GM21717 (cell line): Measurements from ENCODE around the gene NEURL1B.

Experiments
- ATAC-seq: cut with Tn5 transposase; IDR thresholded peaks from one replicate; pipeline ENCODE4 v1.9.1; 2021; ENCODE audit warnings: mild to moderate bottlenecking, moderate library complexity; ENCODE audit not compliant: unreplicated experiment

The NEURL1B gene

DNA sequence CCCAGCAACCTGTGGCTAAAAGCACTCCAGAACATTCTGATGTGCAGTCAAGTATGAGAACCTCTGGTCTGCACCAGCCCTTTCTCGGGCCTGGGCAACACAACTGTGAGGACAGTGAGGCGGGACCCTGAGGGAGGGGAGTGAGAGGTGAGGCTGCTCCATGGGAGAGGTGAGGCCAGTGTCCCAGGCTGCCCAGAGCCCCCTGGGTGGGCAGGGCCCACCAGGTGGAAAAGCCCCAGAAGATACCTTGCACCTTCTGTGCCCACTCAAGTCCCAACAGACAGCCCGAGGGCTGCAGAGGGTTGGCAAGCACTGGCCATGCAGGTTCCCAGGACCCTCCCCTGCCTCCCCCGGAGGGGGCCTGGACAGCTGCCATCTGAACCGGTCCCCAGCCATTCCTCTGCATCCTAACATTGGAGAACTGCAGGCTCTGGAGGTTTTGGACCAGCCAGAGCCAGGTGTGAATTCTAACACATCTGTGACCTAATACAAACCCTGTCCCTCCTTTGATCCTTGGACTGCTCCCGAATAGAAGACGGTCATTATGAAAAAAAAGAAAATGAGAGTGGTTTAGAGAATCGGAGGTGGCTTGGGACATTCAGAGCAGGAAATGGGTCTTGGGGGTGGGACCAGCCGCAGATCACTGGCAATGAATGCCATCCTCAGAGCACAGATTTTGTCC lies 72.9 kb downstream of the NEURL1B start:
- no peak for ATAC-seq

DNA sequence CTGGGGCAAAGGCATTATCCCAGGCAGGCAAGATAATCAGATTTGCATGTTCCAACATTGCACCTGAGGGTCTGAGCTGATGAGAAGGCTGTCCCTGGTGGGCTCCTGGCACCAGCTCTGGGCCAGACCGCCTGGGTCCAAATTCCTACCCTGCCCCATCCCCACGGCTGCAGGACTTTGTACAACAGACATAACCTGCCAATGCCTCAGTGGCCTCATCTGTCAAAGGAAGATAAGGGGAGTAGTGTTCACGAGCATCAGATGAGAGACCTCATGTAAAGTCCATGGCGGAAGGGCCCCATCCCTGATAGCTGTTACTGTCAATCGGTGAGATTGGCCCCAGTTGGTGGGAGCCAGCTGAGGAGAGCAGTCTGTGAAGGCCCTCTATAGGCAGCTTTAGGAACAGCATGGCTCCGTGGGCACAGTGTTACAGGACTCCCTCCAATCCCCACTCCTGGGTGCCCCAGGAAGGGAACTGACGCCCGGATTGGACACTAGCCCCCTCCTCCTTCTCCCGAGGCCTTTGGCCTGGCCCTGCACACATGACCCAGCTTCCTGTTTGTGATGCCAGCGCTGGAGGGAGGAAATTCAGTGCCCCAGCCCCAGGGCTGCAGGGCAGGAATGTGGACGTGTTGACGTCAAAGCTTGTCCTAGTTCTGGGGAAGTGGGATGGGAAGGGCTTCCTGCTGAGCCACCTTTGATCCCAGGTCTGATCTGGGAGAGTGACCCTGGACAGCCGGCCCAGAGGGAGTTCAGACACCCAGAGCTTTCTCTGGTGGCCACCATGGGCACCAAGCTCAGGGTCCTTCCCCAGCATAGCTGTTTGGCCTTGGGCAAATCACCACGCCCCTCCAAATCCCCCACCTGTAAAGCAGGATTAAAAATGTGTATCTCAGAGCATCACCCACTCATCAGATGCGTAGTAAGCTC lies 73.7 kb downstream of the NEURL1B start:
- ATAC-seq: peak; percentile 78

DNA sequence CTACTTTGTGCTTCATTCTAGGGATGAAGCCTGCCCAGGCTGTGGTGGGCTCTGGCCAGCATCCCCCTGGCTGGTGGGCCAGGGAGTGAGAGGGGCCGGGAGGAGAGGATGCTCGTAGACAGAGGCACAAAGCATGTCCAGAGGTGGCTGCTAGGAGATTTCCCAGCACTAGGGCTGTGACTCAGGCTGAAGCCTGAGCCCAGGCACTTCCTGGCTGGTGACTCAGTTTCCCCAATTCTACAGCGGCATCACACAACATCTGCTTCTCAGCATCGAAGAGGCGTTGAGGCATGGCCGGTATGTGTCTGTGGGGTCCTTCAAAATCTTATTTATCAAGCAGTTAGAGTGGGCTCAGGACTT lies 74.3 kb downstream of the NEURL1B start:
- ATAC-seq: no peak

DNA sequence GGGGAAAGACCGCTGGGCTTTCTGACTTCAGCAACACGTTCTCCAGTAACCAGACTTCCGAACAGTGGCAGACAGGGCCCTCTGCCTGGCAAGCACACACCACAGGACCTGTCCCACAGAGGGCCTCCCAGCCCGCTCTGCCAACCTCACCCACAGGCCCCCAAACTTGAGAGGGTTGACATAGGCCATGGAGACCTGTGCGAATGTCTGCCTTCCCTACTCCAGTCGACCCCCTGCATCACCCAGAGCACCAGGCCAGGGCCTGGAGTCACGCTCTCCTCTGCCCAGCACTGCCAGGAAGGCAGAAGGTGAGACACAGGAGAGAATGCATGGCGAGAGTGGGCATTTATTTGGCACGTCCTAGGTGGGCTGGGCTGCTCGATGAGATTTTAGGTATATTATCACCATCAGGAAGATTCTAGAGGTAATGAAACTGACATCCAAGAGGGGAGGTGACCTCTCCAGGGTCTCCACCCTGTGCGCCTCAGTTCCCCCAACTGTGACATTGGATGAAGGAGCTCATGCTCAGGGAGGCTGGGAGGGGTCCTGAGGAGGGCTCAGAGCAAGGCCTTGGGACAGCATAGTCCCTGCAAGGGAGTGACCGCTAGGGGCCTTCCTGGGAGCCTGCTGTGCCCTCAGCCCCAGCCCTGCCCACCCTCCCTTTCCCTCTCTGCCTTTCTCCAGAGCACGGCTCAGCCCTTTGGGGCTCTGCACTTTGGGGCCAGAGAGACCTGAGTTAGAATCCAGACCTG lies 75.0 kb downstream of the NEURL1B start:
- no peak for ATAC-seq

DNA sequence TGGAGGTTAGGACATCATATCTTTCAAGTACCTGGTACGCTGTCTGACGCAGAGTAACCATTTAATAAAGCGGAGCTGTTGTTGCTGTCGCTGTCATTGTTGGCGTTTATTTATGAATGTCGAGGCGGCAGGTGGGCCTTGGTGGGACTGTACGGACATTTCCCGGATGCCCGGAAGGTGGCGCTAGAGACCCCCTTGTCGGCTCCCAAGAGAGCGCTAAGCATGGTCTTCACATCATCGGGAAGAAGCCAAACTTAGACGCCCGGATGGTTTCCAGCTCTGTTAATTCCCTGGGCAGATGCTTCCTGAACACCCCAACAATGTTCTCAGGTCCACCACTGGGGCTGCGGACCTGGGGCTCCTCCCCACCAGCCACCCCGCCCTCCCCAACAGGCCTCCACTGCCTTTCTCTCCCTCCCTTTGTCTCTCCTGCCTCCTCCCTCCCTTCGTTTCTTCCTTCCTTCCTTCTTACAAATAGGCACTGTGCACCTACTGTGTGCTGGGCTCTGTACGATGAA lies 75.8 kb downstream of the NEURL1B start:
- ATAC-seq: no peak

DNA sequence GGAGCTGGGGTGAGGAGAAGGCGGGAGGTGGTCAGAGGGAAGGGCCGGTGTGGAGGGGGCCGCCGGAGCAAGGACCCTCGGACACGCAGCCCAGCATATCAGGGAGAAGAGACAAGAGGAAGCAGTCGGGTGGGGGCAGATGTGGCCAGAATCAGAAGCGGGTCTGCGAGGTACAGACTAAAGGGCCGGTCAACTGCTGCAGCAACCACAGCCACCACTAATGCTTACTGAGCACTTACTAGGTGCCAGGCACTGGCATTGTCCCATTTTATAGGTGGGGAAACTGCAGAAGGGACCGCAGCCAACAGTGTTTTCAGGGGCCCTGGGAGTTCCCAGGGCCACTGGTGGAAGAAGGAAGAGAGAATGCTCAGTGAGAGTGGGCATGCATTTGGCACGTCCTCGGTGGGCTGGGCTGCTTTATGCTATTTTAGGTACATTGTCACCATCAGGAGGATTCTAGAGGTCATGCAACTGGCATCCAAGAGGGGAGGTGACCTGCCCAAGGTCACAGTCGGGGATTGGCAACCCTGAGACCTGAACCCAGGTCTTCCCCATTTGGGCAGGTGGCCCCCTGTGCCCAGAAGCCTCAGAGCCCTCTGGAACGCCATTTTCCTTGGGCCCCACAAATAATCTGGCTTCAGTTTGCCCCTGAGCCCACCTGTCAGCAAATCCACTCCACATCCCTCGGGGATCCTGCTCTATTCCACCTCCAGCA lies 76.6 kb downstream of the NEURL1B start:
- ATAC-seq: no peak

DNA sequence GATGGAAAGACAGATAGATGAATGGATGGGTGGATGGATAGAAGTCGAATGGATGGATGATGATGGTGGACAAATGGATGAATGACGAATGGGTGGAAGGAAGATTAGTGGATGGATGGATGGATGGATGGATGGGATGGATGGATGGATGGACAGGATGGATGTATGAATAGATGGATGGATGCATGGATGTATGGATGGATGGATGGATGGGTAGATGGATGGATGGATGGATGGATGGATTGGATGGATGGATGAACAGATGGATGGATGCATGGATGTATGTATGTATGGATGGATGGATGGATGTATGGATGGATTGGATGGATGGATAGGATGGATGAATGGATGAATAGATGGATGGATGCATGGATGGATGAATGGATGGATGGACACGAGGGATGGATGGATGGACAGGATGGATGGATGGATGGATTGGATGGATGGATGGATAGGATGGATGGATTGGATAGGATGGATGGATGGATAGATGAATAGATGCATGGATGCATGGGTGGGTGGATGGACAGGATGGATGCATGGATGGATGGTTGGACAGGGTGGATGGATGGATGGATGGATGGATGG lies 77.6 kb downstream of the NEURL1B start:
- no peak for ATAC-seq

DNA sequence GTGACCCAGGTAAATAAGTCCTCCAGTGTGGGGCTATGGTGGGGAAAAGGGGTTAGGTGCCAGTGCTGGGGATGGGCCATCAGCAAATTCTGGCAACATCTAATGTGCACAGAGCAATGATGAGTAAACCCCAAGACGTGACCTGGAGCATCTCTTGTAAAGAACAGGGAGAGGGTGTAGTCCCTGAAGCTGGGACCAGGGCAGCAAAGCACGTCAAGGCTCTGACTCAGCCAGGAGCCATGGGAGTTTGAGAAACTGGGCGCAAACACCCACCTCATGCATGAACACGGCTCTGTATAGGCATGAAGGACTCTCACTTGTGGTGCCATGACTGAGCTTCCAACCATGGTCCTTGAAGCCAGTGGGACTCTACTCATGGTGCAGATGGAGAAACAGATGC lies 78.1 kb downstream of the NEURL1B start:
- ATAC-seq: no peak

DNA sequence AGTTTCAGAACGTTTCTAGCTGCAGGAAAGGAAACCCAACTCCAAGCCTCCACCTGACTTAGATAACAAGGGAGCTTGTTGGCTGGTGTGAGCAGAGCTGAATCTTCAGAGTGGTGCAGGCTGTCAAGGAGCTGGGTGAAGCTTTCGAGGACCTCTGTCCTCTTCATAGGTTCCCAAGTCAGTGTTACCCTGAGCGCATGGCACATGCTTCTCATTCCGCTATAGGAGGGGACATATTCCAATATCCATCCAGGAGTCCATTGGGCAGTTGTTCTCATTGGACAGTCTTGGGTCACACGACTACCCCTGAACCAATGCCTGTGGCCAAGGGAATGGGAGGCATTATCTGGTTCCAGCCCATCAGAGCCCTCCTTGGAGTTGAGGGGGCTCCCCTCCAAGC lies 79.6 kb downstream of the NEURL1B start:
- no peak for ATAC-seq

DNA sequence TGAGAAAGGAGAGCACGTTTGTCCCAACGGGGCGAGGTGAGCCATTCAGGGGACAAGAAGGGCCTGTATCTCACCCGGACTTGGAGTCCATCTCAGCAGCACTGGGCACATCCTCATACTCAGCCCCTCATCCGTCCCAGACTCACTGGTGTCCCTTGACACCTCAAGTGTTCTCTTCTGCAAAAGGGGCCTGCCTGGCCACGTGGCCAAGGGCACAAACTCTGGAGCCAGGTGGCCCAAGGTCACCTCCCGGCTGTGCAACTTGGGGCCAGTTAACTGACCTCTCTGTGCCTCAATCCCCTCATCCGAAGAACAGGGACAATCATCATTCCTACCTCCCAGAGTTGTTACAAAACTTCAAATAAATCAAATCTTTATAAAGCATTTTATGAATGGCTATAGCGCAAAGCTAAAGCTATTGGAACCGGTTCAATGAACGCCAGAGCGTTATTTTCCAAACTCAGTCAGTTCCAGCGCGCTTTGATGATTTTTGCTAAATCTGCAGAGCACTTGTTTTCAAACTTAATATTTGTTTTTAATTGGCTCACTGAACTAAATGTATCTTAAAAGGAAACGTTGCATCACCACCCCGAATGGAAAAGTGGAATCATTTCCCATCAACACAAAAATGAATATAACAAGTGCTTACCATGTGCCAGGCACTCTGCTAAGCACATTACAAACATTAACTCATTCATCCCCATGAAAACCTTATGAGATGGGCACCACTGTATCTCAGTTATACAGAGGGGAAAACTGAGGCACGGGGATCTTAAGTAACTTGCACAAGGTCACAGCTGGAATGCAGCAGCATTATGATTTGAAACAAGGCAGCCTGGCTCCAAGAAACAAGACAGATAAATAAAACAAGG lies 80.6 kb downstream of the NEURL1B start:
- ATAC-seq: no peak

DNA sequence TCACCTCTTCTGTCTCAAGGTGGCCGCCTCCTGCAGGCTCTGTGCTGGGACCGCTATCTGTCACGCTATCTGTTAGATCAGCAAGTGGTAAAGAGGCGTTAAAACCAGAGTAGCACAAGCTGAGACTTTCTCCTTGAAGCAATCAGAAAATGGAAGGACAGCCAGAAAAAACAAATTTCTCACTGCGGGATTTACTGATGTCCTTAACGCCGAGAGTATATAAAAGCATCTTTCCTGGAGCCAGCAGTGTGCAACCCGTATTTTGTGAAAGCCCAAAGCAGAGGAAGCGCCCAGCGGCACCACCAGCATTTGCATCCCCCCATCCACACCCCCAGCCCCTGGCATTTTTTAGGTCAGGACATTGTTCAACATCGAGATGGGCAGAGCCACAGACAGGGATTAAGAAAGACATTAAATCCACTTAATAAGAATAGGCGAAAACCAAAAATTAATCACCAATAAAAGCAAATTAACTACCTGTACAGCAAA lies 81.3 kb downstream of the NEURL1B start:
- ATAC-seq: no peak

DNA sequence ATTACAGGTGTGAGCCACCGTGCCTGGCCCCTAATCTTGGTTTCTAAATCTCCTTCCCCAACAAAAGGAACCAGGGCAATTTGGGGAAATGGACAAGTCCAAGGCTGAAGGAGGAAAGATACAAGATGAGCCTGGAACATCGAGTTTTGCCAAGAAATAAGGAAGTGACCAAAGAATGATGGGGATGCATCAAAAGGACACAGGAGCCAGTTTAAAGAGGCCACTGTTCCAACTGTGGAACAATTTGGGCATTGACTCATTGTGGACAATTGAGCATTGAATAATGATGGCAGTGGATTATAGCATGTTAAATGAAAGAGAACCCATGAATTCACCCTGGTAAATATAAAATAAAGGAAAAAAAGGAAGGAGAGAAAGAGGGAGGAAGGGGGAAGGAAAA lies 82.4 kb downstream of the NEURL1B start:
- ATAC-seq: no peak

DNA sequence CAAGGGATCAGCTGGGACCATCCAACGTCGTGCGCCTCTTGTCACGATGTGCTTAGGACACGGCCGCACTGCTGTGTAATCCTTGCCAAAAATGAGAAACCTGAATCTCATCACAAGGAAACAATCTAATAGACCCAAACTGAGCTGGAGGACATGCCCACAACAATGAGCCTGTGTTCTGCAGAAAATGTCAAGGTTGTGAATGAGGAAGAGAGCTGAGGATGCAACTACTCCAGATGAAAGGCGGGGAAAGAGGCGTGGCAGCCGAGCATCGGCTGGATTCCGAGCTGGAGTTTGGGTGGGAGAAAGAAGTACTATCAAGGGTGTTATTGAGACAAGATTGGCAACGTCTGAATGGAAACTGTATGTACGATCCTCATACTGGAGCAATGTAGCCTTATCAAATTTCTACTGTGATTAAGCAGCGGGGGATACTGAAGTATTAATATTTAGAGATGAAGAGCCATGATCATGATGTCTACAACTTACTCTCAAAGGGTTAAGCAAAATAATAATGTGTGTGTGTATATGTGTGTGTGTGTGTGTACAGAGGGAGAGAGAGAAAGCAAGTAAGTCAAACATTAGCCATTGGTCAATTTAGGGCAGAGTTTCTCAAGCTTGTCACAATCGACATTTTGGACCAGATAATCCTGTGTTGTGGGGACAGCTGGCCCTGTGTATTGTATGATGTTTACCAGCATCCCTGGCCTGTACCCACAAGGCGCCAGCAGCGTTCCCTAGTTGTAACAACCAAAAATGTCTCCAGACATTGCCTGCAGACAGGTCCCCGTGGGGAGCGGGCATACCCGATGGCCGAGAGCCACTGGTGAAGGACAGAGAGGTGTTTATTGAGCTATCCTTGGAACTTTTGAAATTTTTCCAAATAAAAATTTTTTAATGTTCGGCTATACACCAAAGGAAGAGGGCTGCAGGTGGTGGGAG lies 83.5 kb downstream of the NEURL1B start:
- no peak for ATAC-seq

DNA sequence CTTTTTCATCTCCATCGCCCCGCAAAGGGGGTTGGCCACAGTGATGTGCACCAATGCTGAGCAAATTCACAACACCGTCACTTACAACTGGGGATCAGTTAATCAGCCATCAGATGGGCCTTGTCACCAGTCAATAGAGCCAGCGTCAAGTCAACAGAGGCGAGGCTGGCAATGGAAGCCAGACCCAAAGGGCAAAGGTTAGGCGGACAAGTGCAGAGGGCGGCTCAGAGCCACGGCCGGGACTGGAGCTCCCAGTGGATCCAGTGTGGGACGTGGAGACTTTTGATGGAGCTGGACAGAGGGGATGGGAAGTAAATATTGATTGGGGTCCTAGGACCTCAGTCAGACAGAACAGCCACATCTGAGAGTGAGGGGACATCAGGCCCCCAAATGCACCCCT lies 84.2 kb downstream of the NEURL1B start:
- ATAC-seq: no peak

DNA sequence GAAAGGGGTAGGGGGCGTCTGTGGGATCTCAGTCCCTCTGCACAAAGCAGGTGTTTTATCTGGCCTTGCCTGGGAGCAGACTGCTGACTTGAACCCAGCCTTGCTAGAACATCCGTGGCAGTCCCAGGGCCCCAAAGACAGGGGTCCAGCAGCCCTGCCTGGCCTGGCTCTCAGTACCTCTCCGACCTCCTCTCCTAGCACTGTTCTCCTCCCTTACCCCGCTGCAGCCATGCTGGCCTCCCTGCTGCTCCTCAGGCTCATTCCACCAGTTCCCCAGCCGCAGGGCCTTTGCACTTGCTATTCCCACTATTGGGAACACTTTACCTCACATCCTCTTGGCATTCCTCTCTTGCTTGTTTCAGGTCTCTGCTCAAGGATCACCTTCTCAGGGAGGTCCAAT lies 84.7 kb downstream of the NEURL1B start:
- no peak for ATAC-seq

DNA sequence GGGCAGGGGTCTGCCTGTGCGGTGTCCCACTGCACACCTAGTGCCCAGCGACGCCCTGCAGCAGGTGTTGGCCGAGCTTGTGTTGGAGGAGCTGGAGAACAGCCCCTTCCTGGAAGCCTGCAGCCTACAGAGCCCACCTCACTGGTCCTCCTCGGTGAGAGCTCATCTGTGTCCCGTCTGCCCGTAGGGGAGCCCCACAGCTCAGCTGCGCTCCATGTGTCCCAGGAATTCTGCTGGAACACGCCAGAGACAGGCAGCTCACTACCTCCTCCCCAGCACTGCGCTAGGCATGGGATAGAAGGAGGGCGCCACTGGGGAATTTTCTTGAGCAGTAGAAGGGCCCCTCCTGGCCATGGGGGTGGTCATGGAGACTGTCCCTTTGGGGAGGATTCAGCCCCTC lies 85.9 kb downstream of the NEURL1B start:
- no peak for ATAC-seq

DNA sequence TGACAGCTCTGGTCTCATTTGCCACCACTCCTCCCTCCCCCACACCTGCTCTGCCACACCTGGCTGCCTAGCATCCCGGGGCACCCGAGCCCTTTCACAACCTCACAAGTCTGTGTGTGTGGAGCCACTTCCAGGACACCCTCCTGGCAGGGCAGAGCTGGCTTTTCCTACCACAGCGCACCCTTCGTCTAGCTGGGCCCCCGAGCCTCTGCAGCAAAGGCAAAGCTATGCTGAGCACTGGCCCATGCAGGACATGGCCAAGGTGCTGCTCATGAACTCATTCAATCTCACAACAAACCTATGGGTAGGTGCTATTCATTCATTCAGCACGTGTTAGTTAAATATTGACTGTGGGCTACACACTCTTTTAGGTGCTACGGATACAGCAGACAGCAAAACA lies 86.5 kb downstream of the NEURL1B start:
- ATAC-seq: no peak
